Measurements from ENCODE around the gene EIF4G3. TPM values are rescaled to one million over a fixed set of nuclear protein-coding genes. Genes with fewer than 3 reads are reported as not detected.
A peak's percentile ranks its signal among the peaks of the same experiment; 100 is the strongest.

The EIF4G3 gene
- total and polyA plus RNA-seq, 2 donors = 17.0 to 22.1 TPM

GRCh38 chr1:20978413-20978812 is 198.3 kb downstream of the EIF4G3 start:
- H3K4me3 ChIP-seq (ENCODE audit: low read length in 2 of 2) = no peak overlapping the region

GRCh38 chr1:20975668-20976067 is 201.0 kb downstream of the EIF4G3 start:
- WGBS = 97% methylated on average over 1 of the region's 1 CpG

More at GRCh38 chr1:20978413-20978812, 198.3 kb downstream of the EIF4G3 start:
- Histone ChIP-seq H3K27ac (ENCODE audit: low read depth in 1 of 2, low read length in 1 of 2) (no peak overlapping the region), H3K27me3 (ENCODE audit: control insufficient read depth in 2 of 2, insufficient read depth in 1 of 2, low read length in 1 of 2) (no peaks in the 10 kb centered on the region), H3K4me1 (ENCODE audit: control insufficient read depth in 2 of 2, insufficient read depth in 2 of 2, low read length in 2 of 2) (no peaks in the 10 kb centered on the region), H3K36me3 (ENCODE audit: control insufficient read depth in 2 of 2, insufficient read depth in 2 of 2, low read length in 1 of 2) (no peaks in the 10 kb centered on the region), H3K9me3 (ENCODE audit: control insufficient read depth in 2 of 2, insufficient read depth in 1 of 2, low read length in 1 of 2) (no peaks in the 10 kb centered on the region)
- DNase-seq (ENCODE audit: low read depth in 6 of 9, low spot score in 9 of 9) = no peak
- WGBS = 96% methylated on average over 2 of the region's 2 CpGs

GRCh38 chr1:20974951-20975350 is 201.7 kb downstream of the EIF4G3 start:
- Histone ChIP-seq H3K27me3 (ENCODE audit: control insufficient read depth in 2 of 2, insufficient read depth in 1 of 2, low read length in 1 of 2) (no peaks in the 10 kb centered on the region), H3K36me3 (ENCODE audit: control insufficient read depth in 2 of 2, insufficient read depth in 2 of 2, low read length in 1 of 2) (peaks cover 4 to 8% of the 10 kb centered on the region in 2 donors), H3K4me3 (ENCODE audit: low read length in 2 of 2) (no peak overlapping the region), H3K27ac (ENCODE audit: low read depth in 1 of 2, low read length in 1 of 2) (no peak overlapping the region), H3K4me1 (ENCODE audit: control insufficient read depth in 2 of 2, insufficient read depth in 2 of 2, low read length in 2 of 2) (no peaks in the 10 kb centered on the region), H3K9me3 (ENCODE audit: control insufficient read depth in 2 of 2, insufficient read depth in 1 of 2, low read length in 1 of 2) (no peaks in the 10 kb centered on the region)
- no peak for DNase-seq (ENCODE audit: low read depth in 6 of 9, low spot score in 9 of 9)

More at GRCh38 chr1:20975668-20976067, 201.0 kb downstream of the EIF4G3 start:
- H3K4me3 ChIP-seq (ENCODE audit: low read length in 2 of 2) = no peak overlapping the region
- no peak for DNase-seq (ENCODE audit: low read depth in 6 of 9, low spot score in 9 of 9)
- H3K9me3 ChIP-seq (ENCODE audit: control insufficient read depth in 2 of 2, insufficient read depth in 1 of 2, low read length in 1 of 2) = no peaks in the 10 kb centered on the region
- no peaks in the 10 kb centered on the region for H3K27me3 ChIP-seq (ENCODE audit: control insufficient read depth in 2 of 2, insufficient read depth in 1 of 2, low read length in 1 of 2)
- no peak overlapping the region for H3K27ac ChIP-seq (ENCODE audit: low read depth in 1 of 2, low read length in 1 of 2)
- no peaks in the 10 kb centered on the region for H3K4me1 ChIP-seq (ENCODE audit: control insufficient read depth in 2 of 2, insufficient read depth in 2 of 2, low read length in 2 of 2)
- peaks cover 4 to 8% of the 10 kb centered on the region in 2 donors for H3K36me3 ChIP-seq (ENCODE audit: control insufficient read depth in 2 of 2, insufficient read depth in 2 of 2, low read length in 1 of 2)

- Histone ChIP-seq H3K27ac (ENCODE audit: low read depth in 1 of 2, low read length in 1 of 2) (no peak overlapping the region), H3K4me1 (ENCODE audit: control insufficient read depth in 2 of 2, insufficient read depth in 2 of 2, low read length in 2 of 2) (no peaks in the 10 kb centered on the region), H3K9me3 (ENCODE audit: control insufficient read depth in 2 of 2, insufficient read depth in 1 of 2, low read length in 1 of 2) (no peaks in the 10 kb centered on the region), H3K36me3 (ENCODE audit: control insufficient read depth in 2 of 2, insufficient read depth in 2 of 2, low read length in 1 of 2) (peaks cover 4 to 8% of the 10 kb centered on the region in 2 donors), H3K27me3 (ENCODE audit: control insufficient read depth in 2 of 2, insufficient read depth in 1 of 2, low read length in 1 of 2) (no peaks in the 10 kb centered on the region), H3K4me3 (ENCODE audit: low read length in 2 of 2) (no peak overlapping the region)
- WGBS = 99% methylated on average over 1 of the region's 1 CpG
- DNase-seq (ENCODE audit: low read depth in 6 of 9, low spot score in 9 of 9) = no peak
Measured at GRCh38 chr1:20974069-20974468, 202.6 kb downstream of the EIF4G3 start.

GRCh38 chr1:20972855-20973254 is 203.8 kb downstream of the EIF4G3 start:
- Histone ChIP-seq H3K27me3 (ENCODE audit: control insufficient read depth in 2 of 2, insufficient read depth in 1 of 2, low read length in 1 of 2) (no peaks in the 10 kb centered on the region), H3K4me3 (ENCODE audit: low read length in 2 of 2) (no peak overlapping the region), H3K9me3 (ENCODE audit: control insufficient read depth in 2 of 2, insufficient read depth in 1 of 2, low read length in 1 of 2) (no peaks in the 10 kb centered on the region), H3K4me1 (ENCODE audit: control insufficient read depth in 2 of 2, insufficient read depth in 2 of 2, low read length in 2 of 2) (no peaks in the 10 kb centered on the region), H3K27ac (ENCODE audit: low read depth in 1 of 2, low read length in 1 of 2) (no peak overlapping the region), H3K36me3 (ENCODE audit: control insufficient read depth in 2 of 2, insufficient read depth in 2 of 2, low read length in 1 of 2) (peaks cover 4 to 8% of the 10 kb centered on the region in 2 donors)
- no peak for DNase-seq (ENCODE audit: low read depth in 6 of 9, low spot score in 9 of 9)
- WGBS = 98% methylated on average over 5 of the region's 5 CpGs

- peak in 2 of 9 donors; percentile 0 to 19 for DNase-seq (ENCODE audit: low read depth in 6 of 9, low spot score in 9 of 9)
- Histone ChIP-seq H3K4me1 (ENCODE audit: control insufficient read depth in 2 of 2, insufficient read depth in 2 of 2, low read length in 2 of 2) (no peaks in the 10 kb centered on the region), H3K9me3 (ENCODE audit: control insufficient read depth in 2 of 2, insufficient read depth in 1 of 2, low read length in 1 of 2) (no peaks in the 10 kb centered on the region), H3K27me3 (ENCODE audit: control insufficient read depth in 2 of 2, insufficient read depth in 1 of 2, low read length in 1 of 2) (no peaks in the 10 kb centered on the region), H3K36me3 (ENCODE audit: control insufficient read depth in 2 of 2, insufficient read depth in 2 of 2, low read length in 1 of 2) (peaks cover 0 to 3% of the 10 kb centered on the region in 2 donors), H3K27ac (ENCODE audit: low read depth in 1 of 2, low read length in 1 of 2) (no peak overlapping the region), H3K4me3 (ENCODE audit: low read length in 2 of 2) (no peak overlapping the region)
- WGBS = 47% methylated on average over 7 of the region's 7 CpGs
Measured at GRCh38 chr1:20964540-20965484, 211.9 kb downstream of the EIF4G3 start.

DNA sequence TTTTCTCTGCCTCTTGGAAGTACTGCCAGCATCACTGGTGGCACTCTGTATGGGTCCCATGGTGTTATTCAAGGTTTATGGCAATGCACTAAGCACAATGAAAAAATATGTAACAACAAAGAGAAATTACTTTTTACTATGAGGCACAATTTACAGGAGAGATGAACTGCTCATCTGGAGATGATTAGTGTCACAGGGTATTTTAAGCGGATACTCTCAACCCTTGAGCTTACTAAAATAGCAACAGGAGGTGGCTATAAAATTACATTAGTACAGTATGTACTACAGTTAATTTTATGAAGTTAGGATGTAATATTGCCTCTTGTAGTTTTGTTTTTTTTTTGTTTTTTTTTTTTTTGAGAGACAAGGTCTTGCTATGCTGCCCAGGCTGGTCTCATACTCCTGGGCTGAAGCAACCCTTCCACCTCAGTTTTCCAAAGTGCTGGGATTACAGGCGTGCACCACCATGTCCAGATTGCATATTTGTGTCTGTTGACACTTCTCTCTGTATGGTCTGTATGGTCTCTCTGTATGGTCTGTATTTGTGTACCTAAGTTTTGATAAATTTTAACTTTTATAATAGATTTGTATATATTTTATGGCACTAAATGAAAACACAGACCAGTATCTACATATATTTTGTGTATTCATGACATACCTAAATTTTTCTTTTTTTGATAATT is 214.0 kb downstream of the EIF4G3 start:
- H3K27me3 ChIP-seq (ENCODE audit: control insufficient read depth in 2 of 2, insufficient read depth in 1 of 2, low read length in 1 of 2) = no peaks in the 10 kb centered on the region
- H3K4me3 ChIP-seq (ENCODE audit: low read length in 2 of 2) = no peak overlapping the region
- DNase-seq (ENCODE audit: low read depth in 6 of 9, low spot score in 9 of 9) = no peak
- peaks cover 0 to 3% of the 10 kb centered on the region in 2 donors for H3K36me3 ChIP-seq (ENCODE audit: control insufficient read depth in 2 of 2, insufficient read depth in 2 of 2, low read length in 1 of 2)
- H3K9me3 ChIP-seq (ENCODE audit: control insufficient read depth in 2 of 2, insufficient read depth in 1 of 2, low read length in 1 of 2) = no peaks in the 10 kb centered on the region
- H3K27ac ChIP-seq (ENCODE audit: low read depth in 1 of 2, low read length in 1 of 2) = no peak overlapping the region
- WGBS = 98% methylated on average over 2 of the region's 2 CpGs
- H3K4me1 ChIP-seq (ENCODE audit: control insufficient read depth in 2 of 2, insufficient read depth in 2 of 2, low read length in 2 of 2) = no peaks in the 10 kb centered on the region

- no peak overlapping the region for H3K27ac ChIP-seq (ENCODE audit: low read depth in 1 of 2, low read length in 1 of 2)
- WGBS = 81% methylated on average over 1 of the region's 1 CpG
Measured at GRCh38 chr1:20958430-20958829, 218.3 kb downstream of the EIF4G3 start.

DNA sequence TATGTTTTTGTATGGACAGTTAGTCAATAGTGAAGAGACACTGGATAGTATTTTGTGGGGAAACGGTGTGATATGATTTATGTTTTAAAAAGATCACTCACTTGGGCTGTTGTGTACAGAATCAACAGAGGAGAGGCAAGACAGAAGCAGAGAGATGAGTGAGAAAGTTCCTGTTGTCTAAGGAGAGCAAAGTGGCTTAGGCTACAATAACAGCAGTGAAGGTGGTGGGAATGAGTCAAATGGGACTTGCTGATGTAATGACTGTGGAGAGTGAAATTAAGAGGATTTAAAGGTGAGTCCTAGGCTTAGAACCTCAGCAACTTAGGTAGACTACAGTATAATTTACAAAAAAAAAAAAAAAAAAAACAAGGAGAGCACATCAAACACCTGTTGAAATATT is 220.4 kb downstream of the EIF4G3 start:
- no peak for DNase-seq (ENCODE audit: low read depth in 6 of 9, low spot score in 9 of 9)
- Histone ChIP-seq H3K9me3 (ENCODE audit: control insufficient read depth in 2 of 2, insufficient read depth in 1 of 2, low read length in 1 of 2) (no peaks in the 10 kb centered on the region), H3K27ac (ENCODE audit: low read depth in 1 of 2, low read length in 1 of 2) (no peak overlapping the region), H3K27me3 (ENCODE audit: control insufficient read depth in 2 of 2, insufficient read depth in 1 of 2, low read length in 1 of 2) (no peaks in the 10 kb centered on the region), H3K4me3 (ENCODE audit: low read length in 2 of 2) (no peak overlapping the region), H3K36me3 (ENCODE audit: control insufficient read depth in 2 of 2, insufficient read depth in 2 of 2, low read length in 1 of 2) (no peaks in the 10 kb centered on the region), H3K4me1 (ENCODE audit: control insufficient read depth in 2 of 2, insufficient read depth in 2 of 2, low read length in 2 of 2) (no peaks in the 10 kb centered on the region)
- WGBS = 99% methylated on average over 1 of the region's 1 CpG

More at GRCh38 chr1:20958430-20958829, 218.3 kb downstream of the EIF4G3 start:
- no peaks in the 10 kb centered on the region for H3K9me3 ChIP-seq (ENCODE audit: control insufficient read depth in 2 of 2, insufficient read depth in 1 of 2, low read length in 1 of 2)
- no peaks in the 10 kb centered on the region for H3K27me3 ChIP-seq (ENCODE audit: control insufficient read depth in 2 of 2, insufficient read depth in 1 of 2, low read length in 1 of 2)
- no peaks in the 10 kb centered on the region for H3K4me1 ChIP-seq (ENCODE audit: control insufficient read depth in 2 of 2, insufficient read depth in 2 of 2, low read length in 2 of 2)
- peaks cover 0 to 3% of the 10 kb centered on the region in 2 donors for H3K36me3 ChIP-seq (ENCODE audit: control insufficient read depth in 2 of 2, insufficient read depth in 2 of 2, low read length in 1 of 2)
- no peak overlapping the region for H3K4me3 ChIP-seq (ENCODE audit: low read length in 2 of 2)
- no peak for DNase-seq (ENCODE audit: low read depth in 6 of 9, low spot score in 9 of 9)
